NCI-H187 treated with DMSO at 0.1 percent for 48 hours (cell line): ENCODE measurements around the gene NUDT3.

ENCODE experiments used
- DNase-seq: peaks from one replicate; lab custom pipeline; 2025; lab: John Stamatoyannopoulos, UW

Gene NUDT3

GRCh38 chr6:34238585-34239499, 153.6 kb downstream of the NUDT3 start:
- DNase-seq = no peak

- DNase-seq = no peak
Measured at GRCh38 chr6:34237722-34238584, 154.5 kb downstream of the NUDT3 start.

- no peak for DNase-seq
Measured at GRCh38 chr6:34237316-34237721, 155.2 kb downstream of the NUDT3 start.

GRCh38 chr6:34236443-34237315, 155.8 kb downstream of the NUDT3 start, which contains the start of gene HMGA1:
TSS of gene HMGA1 (plus strand) at chr6:34236873. CDS start at chr6:34240781, 3,908 bp downstream.
- peak; percentile 56 for DNase-seq

- no peak for DNase-seq
Measured at GRCh38 chr6:34236131-34236442, 156.4 kb downstream of the NUDT3 start.

- DNase-seq = no peak
Measured at GRCh38 chr6:34235307-34236130, 156.9 kb downstream of the NUDT3 start.

GRCh38 chr6:34234667-34235306, 157.7 kb downstream of the NUDT3 start:
- no peak for DNase-seq

GRCh38 chr6:34233867-34234266, 158.6 kb downstream of the NUDT3 start:
- DNase-seq = no peak

GRCh38 chr6:34232901-34233300, 159.6 kb downstream of the NUDT3 start:
- DNase-seq = no peak

- DNase-seq = no peak
Measured at GRCh38 chr6:34231566-34232336, 160.7 kb downstream of the NUDT3 start.

GRCh38 chr6:34230653-34231371, 161.7 kb downstream of the NUDT3 start:
- no peak for DNase-seq

- DNase-seq = no peak
Measured at GRCh38 chr6:34229877-34230276, 162.6 kb downstream of the NUDT3 start.
